ENCODE data around the gene SGCB. TPM values are rescaled to one million over a fixed set of nuclear protein-coding genes. Genes with fewer than 3 reads are reported as not detected.
"Not testable (repeated sequence)": the region's sequence is repeated elsewhere in the genome, so short reads cannot be mapped to it uniquely, and the experiment has no call there.

Gene SGCB
- 10 to 100 TPM; 35.1 to 36.2 TPM for total RNA-seq
- polyA plus RNA-seq (2013, experiment 1 of 2): 42.0 TPM
- 43.9 TPM for polyA plus RNA-seq (2013, experiment 2 of 2)
- long read RNA-seq, experiment 1, full-length matches to known transcripts: 3 of 13 reads
- long read RNA-seq, experiment 1, partial matches to known transcripts: 1 of 13 reads
- long read RNA-seq, experiment 1, other reads (novel, unspliced or antisense): 9 of 13 reads
- long read RNA-seq, experiment 2, full-length matches to known transcripts: 89 of 147 reads
- long read RNA-seq, experiment 2, partial matches to known transcripts: 8 of 147 reads
- long read RNA-seq, experiment 2, other reads (novel, unspliced or antisense): 50 of 147 reads
- long read RNA-seq, experiment 3, full-length matches to known transcripts: 95 of 128 reads
- long read RNA-seq, experiment 3, partial matches to known transcripts: 9 of 128 reads
- long read RNA-seq, experiment 3, other reads (novel, unspliced or antisense): 24 of 128 reads
- long read RNA-seq, experiment 4, full-length matches to known transcripts: 39 of 73 reads
- long read RNA-seq, experiment 4, partial matches to known transcripts: 13 of 73 reads
- long read RNA-seq, experiment 4, other reads (novel, unspliced or antisense): 21 of 73 reads

GRCh38 chr4:52038103-52038912 lies at the start of gene SGCB:
SGCB (minus strand) TSS chr4:52038299; CDS start chr4:52038259, 40 bp downstream.
- Histone ChIP-seq H3K4me3 (ENCODE audit: low read length) (peak within 1 kb of the TSS; percentile 97), H3K27me3 (ENCODE audit: control insufficient read depth, insufficient read depth, low read length, poor library complexity, severe bottlenecking) (no peaks in the 10 kb centered on the region), H3K36me3 (ENCODE audit: control insufficient read depth, insufficient read depth, low read length) (peaks cover 12% of the 10 kb centered on the region), H3K27ac (ENCODE audit: low read depth, low read length) (peak within 1 kb of the TSS; percentile 85), H3K9ac (ENCODE audit: extremely low read depth, low read length, poor library complexity, severe bottlenecking) (peak within 1 kb of the TSS; percentile 43), H3K4me1 (ENCODE audit: control insufficient read depth, insufficient read depth, low read length) (peaks cover 6% of the 10 kb centered on the region), H3K9me3 (ENCODE audit: control insufficient read depth, low read length) (no peaks in the 10 kb centered on the region)
- Mint-ChIP-seq H3K36me3 (ENCODE audit: low read depth) (no peaks in the 10 kb centered on the region), H3K4me3 (peak within 1 kb of the TSS; percentile 73), H3K27me3 (ENCODE audit: insufficient read depth) (peaks cover 11% of the 10 kb centered on the region), H3K4me1 (peaks cover 33% of the 10 kb centered on the region), H3K27ac (peak within 1 kb of the TSS; percentile 92), H3K9me3 (no peaks in the 10 kb centered on the region)
- TF ChIP-seq CTCF (conservative IDR thresholded peaks at IDR 0.05): no peak
- DNase-seq: peak; percentile 87
- WGBS, 2 experiments (ENCODE audit: insufficient coverage in 1 of 2, insufficient read length in 1 of 2): 8 to 33% methylated on average over 9 to 70 of the region's 70 CpGs

- not testable (repeated sequence) for H3K27ac Mint-ChIP-seq; H3K4me1 ChIP-seq (ENCODE audit: control insufficient read depth, insufficient read depth, low read length); H3K4me3 Mint-ChIP-seq; H3K27me3 ChIP-seq (ENCODE audit: control insufficient read depth, insufficient read depth, low read length, poor library complexity, severe bottlenecking); H3K9me3 ChIP-seq (ENCODE audit: control insufficient read depth, low read length); H3K4me1 Mint-ChIP-seq; H3K27me3 Mint-ChIP-seq (ENCODE audit: insufficient read depth); H3K4me3 ChIP-seq (ENCODE audit: low read length); H3K9me3 Mint-ChIP-seq; DNase-seq; H3K36me3 ChIP-seq (ENCODE audit: control insufficient read depth, insufficient read depth, low read length); H3K36me3 Mint-ChIP-seq (ENCODE audit: low read depth); H3K9ac ChIP-seq (ENCODE audit: extremely low read depth, low read length, poor library complexity, severe bottlenecking); H3K27ac ChIP-seq (ENCODE audit: low read depth, low read length)
- 95 to 100% methylated on average over 1 of the region's 1 CpG for WGBS, 2 experiments (ENCODE audit: insufficient coverage in 1 of 2, insufficient read length in 1 of 2)
Measured at GRCh38 chr4:52086425-52086824, 48.3 kb upstream of the SGCB start.

GRCh38 chr4:52081216-52081615 lies 43.1 kb upstream of the SGCB start:
- Histone ChIP-seq H3K9ac (ENCODE audit: extremely low read depth, low read length, poor library complexity, severe bottlenecking) (no peak overlapping the region), H3K4me1 (ENCODE audit: control insufficient read depth, insufficient read depth, low read length) (peaks cover 5% of the 10 kb centered on the region), H3K4me3 (ENCODE audit: low read length) (no peak overlapping the region), H3K27me3 (ENCODE audit: control insufficient read depth, insufficient read depth, low read length, poor library complexity, severe bottlenecking) (peaks cover 11% of the 10 kb centered on the region), H3K27ac (ENCODE audit: low read depth, low read length) (no peak overlapping the region), H3K36me3 (ENCODE audit: control insufficient read depth, insufficient read depth, low read length) (no peaks in the 10 kb centered on the region), H3K9me3 (ENCODE audit: control insufficient read depth, low read length) (no peaks in the 10 kb centered on the region)
- Mint-ChIP-seq H3K36me3 (ENCODE audit: low read depth) (no peaks in the 10 kb centered on the region), H3K4me3 (no peak overlapping the region), H3K27ac (no peak overlapping the region), H3K4me1 (no peaks in the 10 kb centered on the region), H3K27me3 (ENCODE audit: insufficient read depth) (peaks cover 18% of the 10 kb centered on the region), H3K9me3 (no peaks in the 10 kb centered on the region)
- DNase-seq: no peak
- TF ChIP-seq CTCF (conservative IDR thresholded peaks at IDR 0.05): no peak
